A673 (cell line): ENCODE results near the gene ACAP1.

Experiments
- CTCF ChIP-seq: fragments of 300-800, 200-600 bp; sonication (generic); conservative IDR thresholded peaks from 2 replicates; pipeline ENCODE4 v1.5.1; 2017; ENCODE audit warnings: low read depth, mild to moderate bottlenecking, antibody characterized with exemption, low read length, moderate library complexity, mixed read lengths
- EZH2 ChIP-seq: fragments of 200-600 bp; sonication (generic); IDR thresholded peaks from 2 replicates; pipeline ENCODE4 v1.6.1; 2017; ENCODE audit warnings: borderline replicate concordance, low read depth, mild to moderate bottlenecking, mixed read lengths, antibody characterized with exemption, low read length; ENCODE audit not compliant: poor library complexity, severe bottlenecking

GRCh38 chr17:7398612-7399011 is 62.3 kb downstream of the ACAP1 start:
- no peak for TF ChIP-seq CTCF
- TF ChIP-seq EZH2 = no peak
